GM19099 (cell line): ENCODE results near the gene SLC25A48.

Experiments
- POLR2A ChIP-seq: IDR thresholded peaks from 3 replicates; pipeline ENCODE4 v1.6.1; 2011; ENCODE audit warnings: low read depth; ENCODE audit not compliant: insufficient read length; ENCODE audit errors: extremely low read depth

Gene SLC25A48

GRCh38 chr5:135901633-135902032 lies 67.2 kb downstream of the SLC25A48 start:
- TF ChIP-seq POLR2A, result no peak

GRCh38 chr5:135905144-135905543 lies 70.7 kb downstream of the SLC25A48 start:
- TF ChIP-seq POLR2A, result no peak

DNA sequence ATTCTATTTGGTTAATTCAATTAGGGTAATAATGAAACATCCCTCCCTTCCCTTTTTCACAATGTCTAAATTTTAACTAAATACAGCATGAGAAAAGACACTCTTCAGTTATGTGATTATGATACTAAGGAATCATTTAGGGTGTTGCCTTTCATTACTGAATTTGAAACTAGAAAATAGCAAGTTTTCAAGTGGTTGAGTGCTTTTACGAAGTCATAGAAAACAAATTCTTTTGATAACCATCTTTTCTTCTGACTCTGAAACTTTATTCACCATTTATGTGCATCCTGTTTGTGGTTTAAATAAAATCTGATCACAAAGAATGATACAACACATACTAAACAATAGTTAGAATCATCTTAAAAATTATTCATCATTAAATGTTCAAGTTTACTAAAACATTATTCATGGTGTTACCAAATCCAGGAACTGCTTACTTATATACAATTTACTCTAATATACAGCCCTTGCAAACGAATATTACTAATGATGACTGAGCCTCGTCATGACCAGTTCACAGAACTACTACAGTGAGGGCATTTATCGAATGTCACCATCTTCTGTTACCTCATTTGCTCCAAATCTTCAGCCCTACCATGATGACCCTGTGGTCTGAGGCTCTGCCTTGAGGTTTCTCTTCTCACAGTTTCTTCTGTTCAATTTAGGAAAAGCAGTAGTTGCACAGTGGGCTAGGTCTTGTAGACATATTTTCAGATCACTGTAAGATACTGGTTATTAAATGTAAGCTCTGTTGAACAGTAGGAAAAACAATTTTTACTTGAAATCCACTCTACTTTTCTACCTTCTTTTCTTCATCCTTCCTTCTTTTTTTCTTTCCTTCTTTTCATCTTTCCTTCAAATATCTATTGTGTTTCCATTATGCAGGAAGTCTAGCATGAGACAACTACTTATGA lies 79.5 kb downstream of the SLC25A48 start:
- no peak for TF ChIP-seq POLR2A

DNA sequence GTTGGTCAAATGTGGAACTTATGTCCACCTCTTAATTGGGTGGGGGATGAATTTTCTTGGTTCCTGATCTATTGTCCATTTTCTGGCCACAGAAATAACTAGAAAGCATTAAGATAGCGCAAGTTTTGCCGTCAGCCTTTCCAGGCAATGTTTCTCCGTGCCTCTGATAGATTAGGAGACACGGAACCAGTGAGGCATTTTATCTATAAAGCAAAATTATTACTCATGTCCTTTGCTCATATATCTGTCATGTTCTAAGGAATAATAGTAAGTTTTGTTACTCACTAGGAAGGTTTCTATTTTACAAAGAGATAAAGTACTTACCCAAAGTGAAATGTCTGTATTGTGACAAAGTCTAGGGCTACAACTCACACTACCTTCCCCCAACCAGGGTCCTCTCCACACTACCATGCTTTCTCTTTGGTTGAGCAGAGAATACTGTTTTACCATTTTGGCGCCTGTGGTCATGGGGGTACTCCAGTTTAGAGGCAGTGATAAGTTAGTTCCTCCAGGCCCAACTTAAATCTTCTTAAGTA lies 81.1 kb downstream of the SLC25A48 start:
- TF ChIP-seq POLR2A, result no peak

DNA sequence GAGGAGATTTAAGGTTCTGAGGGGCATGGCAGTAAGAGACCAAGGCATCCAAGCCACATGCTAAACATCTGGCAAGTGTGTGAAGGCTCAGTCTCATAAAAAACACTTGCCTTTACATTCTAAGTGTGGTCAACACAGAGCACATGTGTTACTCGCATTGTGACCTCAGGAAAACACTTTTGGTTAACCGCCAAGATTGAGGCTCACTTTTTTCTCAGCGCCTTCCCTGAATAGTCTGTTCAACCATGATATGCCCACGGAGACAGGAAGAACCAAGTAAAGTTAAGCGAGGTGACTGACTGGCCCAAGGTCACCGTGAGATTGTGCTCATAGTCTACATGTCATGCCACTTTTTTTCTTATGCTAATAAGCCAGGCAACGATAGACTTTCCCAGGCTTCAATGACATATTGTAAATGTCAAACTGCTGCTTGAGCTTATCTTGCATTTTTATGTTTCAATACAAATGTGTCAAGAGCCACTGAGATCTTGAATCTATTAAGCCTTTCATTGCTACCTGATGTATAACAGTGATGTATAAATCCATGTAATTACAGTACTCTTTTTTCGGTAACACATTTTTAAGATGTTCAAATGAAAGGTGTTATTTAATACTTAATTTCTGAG lies 82.3 kb downstream of the SLC25A48 start:
- TF ChIP-seq POLR2A, result no peak

GRCh38 chr5:135920199-135920598 lies 85.7 kb downstream of the SLC25A48 start:
- TF ChIP-seq POLR2A, result no peak

DNA sequence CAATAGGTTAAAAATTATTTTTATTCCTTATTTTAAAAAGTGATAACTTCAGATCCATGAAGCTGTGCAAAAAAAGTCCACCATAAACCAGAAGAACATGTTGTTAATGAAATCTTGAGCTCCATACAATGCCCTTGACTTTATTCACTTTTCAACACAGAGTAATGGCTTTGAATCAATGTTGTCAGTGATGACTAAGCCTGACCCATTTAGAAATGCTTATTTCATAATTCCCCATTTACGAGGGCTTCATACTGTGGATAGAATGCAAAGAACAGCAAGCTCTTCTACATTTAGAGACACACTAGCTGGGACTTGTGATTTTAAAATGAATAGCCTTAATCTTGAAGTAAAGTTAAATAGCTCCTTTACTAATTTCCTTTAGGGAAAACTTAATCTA lies 86.9 kb downstream of the SLC25A48 start:
- no peak for TF ChIP-seq POLR2A

DNA sequence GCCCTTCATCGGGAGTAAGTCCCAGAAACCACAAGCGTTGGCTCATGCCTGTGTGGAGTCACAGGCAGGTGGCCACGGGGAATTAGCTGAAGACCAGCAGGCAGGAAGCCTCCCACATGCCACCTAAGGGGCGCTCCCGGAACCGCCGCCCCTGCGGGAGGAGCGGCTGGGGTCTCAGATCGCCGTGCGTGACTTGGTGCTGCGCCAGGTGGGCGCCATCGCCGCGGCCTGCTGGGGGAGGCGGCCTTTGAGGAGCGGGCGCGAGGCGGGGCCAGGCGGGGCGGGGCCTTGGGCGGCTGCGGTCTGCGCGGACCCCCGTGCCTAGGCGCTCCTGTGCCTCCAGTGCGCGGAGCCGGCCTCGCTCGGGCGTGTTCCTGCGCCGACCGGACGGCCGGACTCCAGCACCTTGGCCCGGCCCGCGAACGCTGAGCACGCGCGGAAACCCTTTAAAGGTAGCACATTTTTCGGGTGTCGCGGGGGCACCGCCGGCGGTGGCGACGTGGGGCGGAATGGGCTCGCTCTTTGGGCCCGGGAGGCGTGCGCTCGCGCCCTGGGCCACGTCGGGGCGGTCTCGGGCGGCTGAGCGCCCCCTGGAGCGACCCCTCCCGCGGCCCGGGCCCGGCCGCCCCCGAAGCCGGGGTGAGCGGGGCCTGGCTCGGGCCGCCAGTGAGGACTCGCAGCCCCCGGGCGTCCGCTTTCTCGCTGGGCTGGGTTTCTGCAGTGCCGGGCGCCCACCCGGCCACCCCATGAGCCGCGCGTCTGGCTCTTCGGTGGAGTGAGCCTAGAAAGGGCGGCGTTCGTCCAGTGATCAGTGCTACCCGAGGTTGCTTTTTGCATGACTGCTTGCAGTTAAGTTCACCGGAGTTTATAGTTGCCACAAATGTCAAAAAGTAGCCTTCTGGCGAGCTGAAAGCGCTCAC lies 95.8 kb downstream of the SLC25A48 start:
- no peak for TF ChIP-seq POLR2A

DNA sequence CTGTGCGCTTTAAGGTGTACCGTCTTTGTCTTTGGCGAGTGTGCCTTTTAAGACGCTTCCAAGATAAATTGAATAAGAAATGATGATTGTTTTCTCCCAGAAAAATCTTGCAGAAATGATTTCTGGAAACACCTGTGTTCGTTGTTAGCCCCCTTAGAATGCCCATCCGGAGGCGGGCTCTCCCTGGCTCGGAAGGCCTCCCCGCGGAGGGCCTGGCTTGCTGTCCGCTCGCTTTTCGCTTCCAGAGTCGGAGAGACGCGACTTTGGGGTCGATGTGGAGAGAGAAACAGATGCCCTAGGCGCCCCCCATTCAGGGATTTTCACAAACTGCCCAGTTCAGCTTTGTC lies 96.5 kb downstream of the SLC25A48 start:
- no peak for TF ChIP-seq POLR2A

DNA sequence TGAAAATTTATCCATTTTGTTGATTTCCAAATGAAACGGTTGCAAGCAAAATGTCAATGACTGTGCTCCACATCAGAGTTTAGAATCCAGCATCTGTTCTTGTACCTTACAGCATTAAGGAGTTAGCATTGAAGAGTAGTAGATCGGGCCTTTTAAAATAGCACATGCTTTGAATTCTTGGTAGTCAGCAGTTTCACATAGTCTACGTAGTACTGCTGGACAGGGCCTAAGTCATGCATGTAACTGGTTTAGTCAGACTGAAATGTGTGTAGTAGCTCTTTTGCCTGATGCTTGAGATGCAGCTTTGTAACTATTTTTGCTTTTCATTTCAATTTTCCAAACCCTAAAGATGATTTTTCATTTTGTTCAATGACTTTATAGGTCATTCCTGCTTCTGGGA lies 100.5 kb downstream of the SLC25A48 start:
- TF ChIP-seq POLR2A, result no peak

- no peak for TF ChIP-seq POLR2A
Observed at GRCh38 chr5:135937245-135937911, 102.9 kb downstream of the SLC25A48 start.
